Measurements from ENCODE around the gene IL36RN.

Gene IL36RN

GRCh38 chr2:113050921-113051895 is 7.8 kb upstream of the IL36RN start:
- no peak for DNase-seq (ENCODE audit: low read depth)

GRCh38 chr2:113052396-113052917 is 6.5 kb upstream of the IL36RN start, which contains the start of gene IL36B:
Gene IL36B, minus strand, starts transcription at chr2:113052867.
- no peak for DNase-seq (ENCODE audit: low read depth)

GRCh38 chr2:113053666-113054065 is 5.3 kb upstream of the IL36RN start:
- DNase-seq (ENCODE audit: low read depth), result no peak

GRCh38 chr2:113054066-113054465 is 4.9 kb upstream of the IL36RN start:
- DNase-seq (ENCODE audit: low read depth), result no peak

GRCh38 chr2:113056521-113056920 is 2.5 kb upstream of the IL36RN start:
- DNase-seq (ENCODE audit: low read depth), result no peak

GRCh38 chr2:113057117-113057516 is 1.9 kb upstream of the IL36RN start:
- no peak for DNase-seq (ENCODE audit: low read depth)

GRCh38 chr2:113058411-113058994 is 495 bp upstream of the IL36RN start:
- no peak for DNase-seq (ENCODE audit: low read depth)

- DNase-seq (ENCODE audit: low read depth), result no peak
These were observed 1.4 kb downstream of the IL36RN start for GRCh38 chr2:113060396-113060795.

GRCh38 chr2:113060796-113061195 is 1.8 kb downstream of the IL36RN start:
- DNase-seq (ENCODE audit: low read depth), result no peak

GRCh38 chr2:113061241-113061640 is 2.2 kb downstream of the IL36RN start:
- DNase-seq (ENCODE audit: low read depth), result no peak

- no peak for DNase-seq (ENCODE audit: low read depth)
These were observed 3.1 kb downstream of the IL36RN start for GRCh38 chr2:113061896-113062770.

- DNase-seq (ENCODE audit: low read depth), result no peak
These were observed 5.3 kb downstream of the IL36RN start for GRCh38 chr2:113064281-113064680.

GRCh38 chr2:113064898-113065297 is 5.9 kb downstream of the IL36RN start:
- no peak for DNase-seq (ENCODE audit: low read depth)

- DNase-seq (ENCODE audit: low read depth), result no peak
These were observed 8.7 kb downstream of the IL36RN start, which contains the start of gene IL1F10 for GRCh38 chr2:113067681-113068080. Gene IL1F10, plus strand, starts transcription at chr2:113067970. Its CDS starts 4,769 bp downstream, at chr2:113072739.

GRCh38 chr2:113068249-113068648 is 9.3 kb downstream of the IL36RN start:
- no peak for DNase-seq (ENCODE audit: low read depth)

GRCh38 chr2:113068706-113069485 is 9.9 kb downstream of the IL36RN start:
- no peak for DNase-seq (ENCODE audit: low read depth)

GRCh38 chr2:113069676-113070605 is 10.9 kb downstream of the IL36RN start:
- no peak for DNase-seq (ENCODE audit: low read depth)

- no peak for DNase-seq (ENCODE audit: low read depth)
These were observed 11.6 kb downstream of the IL36RN start for GRCh38 chr2:113070606-113070975.

GRCh38 chr2:113072584-113072983 is 13.6 kb downstream of the IL36RN start:
- no peak for DNase-seq (ENCODE audit: low read depth)

GRCh38 chr2:113073325-113073834 is 14.4 kb downstream of the IL36RN start:
- no peak for DNase-seq (ENCODE audit: low read depth)

Measured in activated T-cell treated with anti-CD3 and anti-CD28 coated beads for 48 hours (primary cell).